ENCODE data around the gene MRPL44.

MRPL44 gene

DNA sequence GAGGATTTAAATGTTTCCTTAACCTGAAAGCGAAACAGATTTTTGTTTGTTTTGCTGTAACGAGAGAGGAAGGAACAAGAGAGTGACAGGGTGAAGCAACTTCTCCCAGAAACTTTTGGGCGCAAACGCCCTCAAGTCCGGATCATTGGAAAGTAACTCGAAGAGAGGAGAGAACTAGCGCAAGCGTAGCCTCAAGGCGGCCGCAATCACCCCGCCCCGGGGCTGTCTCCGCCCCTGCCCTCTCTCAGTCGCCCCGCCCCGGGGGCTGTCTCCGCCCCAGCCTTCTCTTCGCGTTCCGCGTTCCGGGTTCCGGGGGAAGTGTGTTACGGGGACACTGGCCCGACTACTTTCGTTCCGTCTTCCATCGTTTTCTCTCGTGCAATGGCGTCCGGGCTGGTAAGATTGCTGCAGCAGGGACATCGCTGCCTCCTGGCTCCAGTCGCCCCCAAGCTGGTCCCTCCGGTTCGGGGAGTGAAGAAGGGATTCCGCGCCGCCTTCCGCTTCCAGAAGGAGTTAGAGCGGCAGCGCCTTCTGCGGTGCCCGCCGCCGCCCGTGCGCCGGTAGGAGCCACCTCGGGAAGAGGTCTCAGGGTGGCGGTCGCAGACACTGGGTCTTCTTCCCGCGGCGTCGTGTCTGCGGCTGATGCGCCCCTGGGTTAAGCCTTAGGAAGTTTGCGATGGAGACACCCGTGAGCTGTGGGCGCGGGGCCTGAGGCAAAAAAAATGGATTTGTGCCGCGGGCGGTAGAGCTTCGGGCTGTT, at the start of gene MRPL44:
Gene MRPL44, plus strand, starts transcription at position 372 of the 760 bp plus-strand sequence. Its CDS starts 10 bp downstream, at position 382.
- peak; percentile 98 for DNase-seq

DNA sequence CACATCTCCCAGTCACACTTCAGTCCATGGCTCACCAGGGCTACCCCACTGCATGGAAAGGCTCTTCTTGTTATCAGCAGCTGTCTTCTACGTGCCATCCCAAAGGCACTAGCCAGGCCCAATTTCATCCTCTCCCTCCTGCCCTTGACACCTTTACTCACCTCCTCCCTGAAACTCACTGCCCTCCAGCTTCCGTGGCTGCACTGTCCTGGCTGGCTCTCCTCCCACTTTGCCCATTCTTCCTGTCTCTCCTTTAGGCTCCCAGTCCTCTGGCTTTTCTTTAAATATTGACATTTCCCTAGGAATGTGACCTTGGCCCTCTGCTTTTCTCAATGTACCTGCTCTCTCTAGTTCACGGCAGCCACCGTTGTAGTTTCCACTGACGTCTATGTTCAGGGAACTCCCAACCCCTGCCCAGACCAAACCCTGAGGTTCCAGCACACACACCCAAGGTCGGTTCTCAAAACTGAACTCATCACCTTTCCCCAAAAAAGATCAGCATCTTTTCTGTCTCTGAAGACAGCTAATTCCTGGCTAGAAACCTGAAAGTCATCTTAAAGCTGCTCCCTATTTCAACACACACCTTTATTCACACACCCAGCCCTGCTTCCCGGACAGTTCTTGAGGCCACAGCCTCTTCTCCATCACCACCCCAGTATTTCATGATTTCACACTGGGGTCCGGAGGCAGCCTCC, 48.8 kb upstream of the MRPL44 start:
- DNase-seq, result no peak

DNA sequence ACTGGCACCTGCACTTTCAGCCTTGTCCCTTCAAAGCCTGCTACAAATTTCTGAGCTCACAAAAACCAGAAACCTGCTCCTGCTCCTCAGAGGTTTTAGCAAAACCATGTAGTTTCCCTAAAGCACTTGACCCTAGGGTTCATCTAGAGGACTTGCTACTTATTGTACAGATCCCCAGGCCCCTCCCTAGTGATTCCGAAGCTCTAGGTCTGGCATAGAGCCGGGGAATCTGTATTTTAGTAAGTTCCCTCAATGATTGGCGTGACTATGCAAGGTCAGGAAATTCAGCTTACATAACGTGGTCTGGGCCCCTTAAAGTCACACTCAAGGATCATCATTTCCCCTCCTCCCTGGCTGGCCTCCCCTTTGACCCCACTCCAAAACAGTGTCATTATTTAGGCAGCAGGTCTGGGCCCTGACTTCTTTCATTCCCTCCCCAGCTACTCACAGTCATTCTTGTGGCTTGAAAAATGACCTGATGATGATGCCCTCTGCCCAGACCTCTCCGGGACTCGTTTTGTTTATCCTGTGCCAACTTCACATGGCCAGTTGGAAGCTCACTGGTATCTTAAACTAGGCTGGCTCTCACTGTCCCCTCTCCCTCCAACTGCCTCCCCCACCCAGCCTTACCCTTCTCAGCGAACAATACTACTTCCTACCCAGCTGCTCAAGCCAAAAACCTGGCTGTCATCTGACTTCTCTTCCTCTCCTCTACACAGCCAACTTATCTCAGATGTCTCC, 48.1 kb upstream of the MRPL44 start:
- DNase-seq, result no peak

DNA sequence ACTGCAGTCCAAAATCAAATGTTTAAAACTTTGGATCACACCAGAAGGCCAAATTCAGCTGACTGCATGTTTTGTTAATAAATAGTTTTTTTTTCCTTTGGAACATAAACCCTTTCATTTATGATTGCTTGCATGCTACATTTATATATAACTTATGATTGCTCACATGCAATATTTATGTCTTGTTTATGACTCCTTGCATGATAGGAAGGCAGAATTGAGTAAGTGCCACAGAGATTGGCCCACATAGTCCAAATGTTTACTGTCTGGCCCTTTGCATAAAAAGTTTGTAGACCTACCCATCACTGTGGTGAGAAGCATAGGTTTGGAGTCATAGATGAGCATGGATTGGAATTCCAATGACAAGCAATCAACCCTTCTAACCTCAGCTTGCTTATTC, 42.9 kb upstream of the MRPL44 start:
- no peak for DNase-seq

DNA sequence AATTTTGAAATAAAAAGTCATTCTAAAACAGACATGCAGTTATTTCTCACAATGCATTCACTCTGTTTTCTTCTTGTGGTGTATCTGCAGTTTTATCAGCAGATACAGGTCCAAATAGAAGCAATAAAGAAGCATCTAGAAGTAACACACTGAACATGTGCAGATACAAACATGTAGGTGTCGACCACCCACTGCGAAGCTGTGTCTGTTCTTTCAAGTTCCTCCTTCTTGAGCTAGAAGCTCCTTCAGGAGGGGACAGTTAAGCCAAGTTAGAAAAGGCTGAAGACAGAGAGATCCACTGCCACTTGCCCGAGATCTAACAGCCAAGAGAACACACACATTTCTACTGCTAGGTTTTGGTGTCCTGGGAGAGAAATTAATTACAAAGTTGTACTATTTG, 42.2 kb upstream of the MRPL44 start:
- DNase-seq, result no peak

DNA sequence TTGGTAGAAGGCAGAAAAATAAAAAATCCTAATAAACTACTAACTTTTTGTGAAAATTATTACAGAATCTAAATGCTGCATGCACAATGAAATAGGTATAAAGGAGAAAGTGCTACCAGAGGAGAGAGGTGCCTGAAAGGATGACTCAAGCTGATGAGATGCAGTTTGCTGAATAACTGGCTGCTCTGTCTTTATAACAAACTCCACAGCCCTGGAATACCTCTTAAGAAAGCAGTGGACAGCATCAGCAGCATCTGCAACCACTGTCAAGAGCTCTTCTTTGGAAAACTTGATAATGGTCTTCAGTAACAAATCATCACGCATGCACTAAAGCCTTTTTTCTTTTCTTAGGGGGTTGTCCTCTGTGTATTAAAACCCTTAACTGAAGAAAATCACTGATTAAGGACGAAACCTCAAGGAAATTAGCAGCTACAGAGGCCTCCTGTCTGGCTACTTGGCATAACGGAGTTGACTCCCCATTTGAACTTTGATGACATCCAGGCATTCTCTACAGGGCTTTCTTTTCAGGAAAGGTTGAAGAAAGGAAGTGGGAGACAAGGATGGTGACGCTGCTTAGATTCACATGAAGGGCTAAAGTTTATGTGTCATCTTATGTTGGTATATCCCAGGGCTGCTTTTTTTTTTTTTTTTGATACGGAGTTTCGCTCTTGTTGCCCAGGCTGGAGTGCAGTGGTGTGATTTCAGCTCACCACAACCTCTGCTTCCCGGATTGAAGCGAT, 40.9 kb upstream of the MRPL44 start:
- no peak for DNase-seq

DNA sequence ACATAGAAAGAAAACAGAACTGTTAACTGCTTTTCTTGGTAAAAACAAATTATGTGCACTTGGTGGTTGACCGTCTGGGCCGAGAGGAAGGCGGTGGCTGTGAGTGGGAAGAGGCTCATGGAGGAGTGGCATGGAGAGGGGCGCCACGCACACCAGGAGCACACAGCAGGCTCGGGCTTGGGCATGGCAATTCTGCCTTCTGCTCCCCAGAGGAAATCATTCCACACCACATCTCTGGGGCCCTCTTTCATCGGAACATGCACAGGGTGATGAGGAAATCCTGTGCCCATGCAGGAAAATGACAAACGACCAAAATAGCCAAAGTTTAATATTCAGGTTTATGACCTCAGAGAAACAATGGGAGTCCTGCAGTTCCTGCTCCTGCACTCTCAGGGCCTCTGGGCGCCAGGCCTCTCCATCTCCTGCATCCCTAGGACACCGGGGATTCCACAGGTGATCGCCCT, 38.6 kb upstream of the MRPL44 start:
- no peak for DNase-seq

DNA sequence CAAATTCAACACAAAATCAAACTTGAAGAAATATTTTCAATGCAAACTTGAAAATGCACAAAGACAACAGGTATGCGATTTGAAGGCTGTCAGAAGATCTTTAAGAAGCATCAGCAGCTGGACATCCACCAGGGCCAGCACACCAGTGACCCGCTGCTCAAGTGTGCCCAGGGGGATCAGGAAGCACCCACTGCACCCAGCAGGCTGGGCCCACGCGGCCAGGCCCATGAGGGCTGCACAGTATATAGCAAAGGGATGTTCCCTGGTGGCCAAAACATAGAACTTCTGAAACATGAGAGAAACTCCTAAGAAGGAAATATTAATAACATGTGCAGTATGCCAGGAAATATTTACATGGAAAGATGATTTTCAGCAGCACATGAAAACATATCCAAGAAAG, 37.2 kb upstream of the MRPL44 start:
- no peak for DNase-seq

DNA sequence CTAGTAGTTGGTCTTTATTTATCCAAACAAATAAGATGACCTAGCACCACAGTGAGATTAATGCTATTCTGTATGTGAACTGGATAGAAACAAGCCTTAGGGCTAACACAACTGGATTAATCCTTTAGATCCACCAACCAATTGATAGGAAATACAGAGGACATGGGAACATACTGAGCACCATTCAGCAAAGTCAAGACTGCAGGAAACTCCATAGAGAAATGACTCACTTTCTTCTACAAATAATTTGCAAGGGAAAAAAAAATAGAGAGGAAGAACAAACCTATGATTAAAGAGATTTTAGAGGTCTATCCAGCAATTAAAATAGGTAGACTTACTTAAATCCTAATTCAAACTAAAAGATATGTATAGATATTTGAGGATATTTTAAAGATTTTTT, 36.1 kb upstream of the MRPL44 start:
- DNase-seq, result no peak

DNA sequence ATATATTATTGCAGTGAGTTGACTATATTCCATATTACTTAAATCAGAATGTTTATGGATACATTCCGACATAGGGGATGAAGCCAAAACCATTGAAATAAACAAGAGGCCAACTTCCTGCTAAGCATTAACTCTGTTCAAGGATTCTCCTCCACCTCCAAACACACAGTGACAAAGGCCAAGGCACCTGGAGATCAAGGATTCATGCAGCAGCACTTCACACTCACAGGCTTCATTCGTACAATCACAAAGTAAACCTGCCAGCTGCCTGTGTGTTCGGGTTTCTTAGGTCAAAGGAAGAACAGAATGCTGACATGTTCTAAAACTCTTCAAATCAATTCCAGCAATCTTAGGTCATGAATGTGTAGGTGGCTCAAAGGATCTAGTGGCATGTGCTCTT, 35.0 kb upstream of the MRPL44 start:
- no peak for DNase-seq

DNA sequence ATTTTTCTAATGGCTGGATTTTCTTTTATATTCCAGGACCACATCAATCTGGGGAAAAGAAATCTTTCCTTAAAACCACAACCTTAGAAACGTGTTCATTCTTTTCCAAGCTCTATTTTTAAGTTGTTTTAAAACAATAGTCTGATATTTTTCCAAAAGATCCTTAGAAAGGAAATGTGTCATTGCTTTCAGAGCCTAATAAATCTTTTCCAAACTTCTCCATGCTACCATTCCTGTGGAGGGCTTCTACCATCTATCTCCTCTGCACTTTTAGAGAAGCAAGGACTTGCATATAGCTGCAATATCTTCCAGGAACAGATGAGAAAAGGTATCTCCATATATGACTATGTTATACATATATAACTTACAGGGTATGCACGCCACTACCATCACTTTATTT, 33.3 kb upstream of the MRPL44 start:
- no peak for DNase-seq

DNA sequence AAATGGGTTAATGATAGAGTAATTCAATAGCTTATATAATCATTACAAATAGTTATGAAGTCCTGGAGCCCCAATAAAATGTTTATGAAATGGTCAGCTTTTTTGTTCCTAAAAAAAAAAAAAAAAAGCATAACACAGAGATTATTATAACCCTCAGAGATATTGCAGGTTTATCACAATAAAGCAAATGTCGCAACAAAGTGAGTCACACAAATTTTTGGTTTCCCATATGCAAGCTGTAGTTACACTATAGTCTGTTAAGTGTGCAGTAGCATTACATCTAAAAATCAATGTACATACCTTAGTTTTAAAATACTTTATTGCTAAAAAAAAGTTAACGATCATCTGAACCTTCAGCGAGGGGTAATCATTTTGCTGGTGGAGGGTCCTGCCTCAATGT, 32.2 kb upstream of the MRPL44 start:
- no peak for DNase-seq

DNA sequence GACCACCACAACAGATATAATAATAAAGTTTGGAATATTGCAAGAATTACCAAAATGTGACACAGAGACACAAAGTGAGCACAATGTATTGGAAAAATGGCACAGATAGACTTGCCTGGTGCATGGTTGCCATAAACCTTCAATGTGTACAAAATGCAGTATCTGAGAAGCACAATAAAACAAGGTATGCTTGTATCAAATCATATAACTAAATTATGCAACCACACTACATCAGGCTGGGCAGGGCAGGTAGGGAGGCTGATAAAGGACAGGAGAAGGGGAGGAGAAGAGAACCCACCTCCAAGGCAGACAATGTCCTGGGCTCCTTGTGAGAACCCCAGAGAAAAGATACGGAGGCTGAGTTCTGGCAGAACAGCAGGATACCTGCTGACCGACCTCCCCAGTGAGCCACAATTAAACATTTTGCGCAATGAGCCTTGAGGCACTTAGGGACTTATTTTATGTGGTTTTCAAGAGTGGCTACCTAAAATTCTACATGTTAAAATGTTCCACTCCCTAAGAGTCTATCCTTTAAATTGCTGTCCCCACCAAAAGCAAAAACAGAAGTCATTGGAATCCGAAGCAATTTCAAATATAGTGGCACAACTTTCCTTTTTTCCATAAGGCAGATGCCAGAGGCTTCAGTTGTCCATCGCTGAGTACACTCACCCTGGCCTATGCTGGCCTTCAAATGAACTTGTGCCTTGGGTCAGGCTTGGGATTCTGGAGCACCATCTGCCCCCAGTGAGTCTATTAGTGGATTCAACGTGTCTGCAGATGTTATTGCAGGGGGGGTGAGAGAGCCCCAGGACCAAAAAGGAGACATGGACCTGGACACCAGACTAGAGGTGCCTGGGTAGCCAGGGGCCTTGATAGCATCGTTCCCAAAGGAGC, 28.9 kb upstream of the MRPL44 start:
- DNase-seq, result no peak

DNA sequence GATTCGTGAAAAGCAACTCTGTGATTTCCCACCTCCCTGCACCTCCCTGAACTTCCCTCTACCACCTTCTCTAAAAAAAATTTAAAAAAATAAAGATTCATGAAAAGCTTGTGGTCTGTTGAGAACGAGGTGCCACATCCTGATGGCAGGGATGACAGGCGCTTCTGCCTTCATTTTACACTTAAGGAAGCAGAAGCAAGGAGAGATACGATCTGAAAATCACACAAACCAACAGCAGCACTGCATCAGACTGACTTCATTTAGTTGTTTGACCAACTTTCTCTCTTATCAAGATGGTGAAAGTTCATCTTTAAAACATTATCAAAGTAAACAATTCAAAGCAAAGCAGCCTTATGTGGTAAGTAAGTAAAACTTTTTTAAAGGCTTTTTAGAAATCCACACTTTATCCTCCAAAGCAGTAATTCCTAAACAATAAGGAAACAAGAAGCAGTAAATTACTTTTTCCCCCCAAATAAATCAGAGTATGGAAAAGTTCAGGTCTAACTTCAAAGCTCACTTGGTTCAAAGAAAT, 27.6 kb upstream of the MRPL44 start:
- no peak for DNase-seq

DNA sequence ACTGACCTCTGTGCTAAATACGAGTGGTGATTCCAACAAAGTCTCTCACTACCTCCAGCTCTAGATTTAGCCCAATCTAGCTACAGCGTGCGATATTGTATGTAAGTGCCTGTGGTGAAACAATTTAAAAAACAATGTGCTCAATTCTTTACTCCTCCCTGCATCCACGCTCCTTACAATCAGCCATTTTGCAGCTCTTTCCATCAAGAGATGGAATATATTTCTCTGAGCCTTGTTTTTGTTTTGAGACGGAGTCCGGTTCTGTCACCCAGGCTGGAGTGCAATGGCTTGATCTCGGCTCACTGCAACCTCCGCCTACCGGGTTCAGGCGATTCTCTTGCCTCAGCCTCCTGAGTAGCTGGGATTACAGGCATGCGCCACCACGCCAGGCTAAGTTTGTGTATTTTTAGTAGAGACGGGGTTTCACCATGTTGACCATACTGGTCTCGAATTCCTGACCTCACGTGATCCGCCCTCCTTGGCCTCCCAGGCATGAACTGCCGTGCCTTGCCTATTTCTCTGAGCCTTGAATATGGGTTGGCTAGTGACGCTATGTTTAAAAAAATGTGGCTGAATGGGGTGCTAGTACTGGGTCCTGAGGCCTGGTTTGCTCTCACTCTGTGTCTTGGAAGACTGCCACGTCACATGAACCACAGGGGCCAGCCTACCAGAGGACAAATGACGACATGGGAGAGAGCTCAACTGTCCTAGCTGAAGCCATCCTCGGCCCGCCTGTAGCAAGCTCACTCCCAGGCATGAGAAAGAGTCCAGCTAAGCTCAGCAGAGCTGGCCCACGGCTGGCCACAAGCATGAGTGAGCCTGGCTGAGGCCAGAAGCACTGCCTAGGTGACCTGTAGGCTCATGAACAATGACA, 26.9 kb upstream of the MRPL44 start:
- no peak for DNase-seq

DNA sequence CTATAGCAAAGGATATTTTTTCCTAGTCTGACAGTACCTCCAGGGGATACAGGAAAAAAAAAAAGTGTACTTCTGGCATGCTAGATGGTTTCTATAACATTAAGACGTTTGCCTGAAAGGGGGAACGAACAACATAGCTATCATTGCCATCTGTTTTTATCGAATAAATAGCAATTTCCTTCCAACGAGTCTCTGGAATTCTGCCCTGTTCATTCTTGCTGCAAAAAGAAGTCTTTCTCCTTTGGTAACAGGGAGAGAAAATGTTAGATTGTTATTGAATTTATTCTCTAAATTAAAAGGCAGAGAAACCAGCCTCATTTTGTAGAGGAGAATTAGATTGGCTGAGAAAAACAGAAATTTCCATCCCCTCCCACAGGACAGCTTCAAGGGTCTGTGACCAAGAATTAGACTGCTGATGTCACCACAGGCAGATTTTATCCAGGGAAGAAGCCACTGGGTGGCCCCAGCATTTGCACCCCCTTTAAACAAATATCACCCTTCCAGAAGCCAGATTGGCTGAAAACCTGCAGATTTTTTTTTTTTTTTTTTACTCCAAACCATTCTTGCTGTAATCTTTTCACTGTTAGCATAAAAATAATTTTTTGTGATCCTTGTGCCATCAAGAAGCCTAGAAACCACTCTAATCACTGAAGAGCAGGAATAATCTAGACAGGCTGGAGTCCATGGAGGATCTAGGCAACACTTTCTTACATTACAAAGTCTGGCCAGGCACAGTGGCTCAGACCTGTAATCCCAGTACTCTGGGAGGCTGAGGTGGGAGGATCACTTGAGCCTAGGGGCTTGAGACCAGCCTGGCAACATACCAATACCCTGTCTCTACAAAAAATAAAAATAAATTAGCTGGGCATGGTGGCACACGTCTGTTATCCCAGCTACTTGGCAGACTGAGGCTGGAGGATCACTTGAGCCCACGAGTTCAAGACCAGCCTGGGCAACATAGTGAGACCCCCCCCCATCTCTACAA, 24.2 kb upstream of the MRPL44 start:
- DNase-seq, result no peak

DNA sequence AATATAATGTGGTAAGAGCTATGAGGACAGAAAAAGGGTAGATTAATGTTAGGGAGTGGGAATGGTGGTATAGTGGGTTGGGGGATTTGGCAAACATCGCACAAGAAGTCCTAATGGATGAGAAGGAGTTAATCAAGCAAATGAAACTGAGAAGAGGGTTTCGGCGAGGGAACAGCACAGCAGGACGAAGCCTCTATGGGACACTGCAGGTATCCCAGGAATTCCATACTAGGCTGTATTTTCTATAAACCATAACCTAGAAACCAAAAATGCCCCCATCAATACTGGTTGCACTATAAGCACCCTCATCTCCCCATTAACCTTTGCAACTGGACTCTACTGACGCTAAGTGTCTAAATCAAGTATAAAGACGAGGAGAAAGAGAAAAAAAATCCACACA, 22.4 kb upstream of the MRPL44 start:
- DNase-seq, result no peak

DNA sequence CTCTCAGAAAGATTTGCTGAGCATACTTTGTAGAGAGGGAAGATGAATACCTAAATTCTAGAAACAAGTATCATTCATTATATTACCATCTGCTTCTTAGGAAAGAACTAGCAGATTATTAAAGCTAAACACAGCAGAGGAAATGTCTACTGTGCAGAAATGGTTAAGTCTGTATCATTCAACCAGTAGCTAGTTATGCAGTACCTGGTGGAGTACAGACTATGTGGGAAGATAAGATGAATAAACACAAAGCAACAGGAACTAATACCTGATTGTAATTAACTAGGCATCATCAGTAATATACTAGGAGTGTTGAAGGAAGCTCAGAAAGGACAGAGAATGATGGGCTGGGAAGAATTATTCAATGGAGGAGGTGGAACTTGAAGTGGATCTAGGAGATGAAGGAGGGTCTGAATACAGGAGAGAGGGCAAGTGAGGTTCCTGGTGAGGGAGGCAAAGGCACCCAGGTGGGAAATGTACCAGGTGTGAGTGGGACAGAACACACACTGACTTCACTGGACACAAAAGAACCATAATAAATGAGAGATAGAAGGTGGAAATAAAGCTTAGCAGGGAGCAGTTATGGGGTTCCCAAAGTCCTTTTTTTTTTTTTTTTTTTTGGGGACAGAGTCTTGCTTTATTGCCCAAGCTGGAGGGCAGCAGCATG, 21.7 kb upstream of the MRPL44 start:
- DNase-seq, result no peak

DNA sequence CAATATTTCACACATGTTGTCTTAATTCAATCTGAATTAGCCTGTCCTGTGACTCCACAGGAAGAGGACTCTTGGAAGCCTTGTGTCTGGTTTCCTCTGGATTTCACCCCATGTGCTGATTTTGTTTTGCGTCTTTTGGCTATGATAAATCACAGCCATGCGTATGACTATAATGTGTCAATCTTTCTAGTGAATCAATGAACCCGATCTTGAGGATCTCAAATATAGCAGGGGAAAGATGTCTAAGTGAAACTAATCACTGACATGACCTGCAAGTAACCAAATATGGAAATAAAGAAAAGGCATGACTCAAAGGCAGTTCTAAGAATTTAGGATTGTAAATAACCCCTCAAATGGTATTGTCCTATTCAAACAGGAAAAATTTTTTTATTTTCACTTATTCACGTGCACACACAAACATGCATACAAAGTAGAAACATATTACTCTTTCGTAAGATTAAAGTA, 20.4 kb upstream of the MRPL44 start:
- no peak for DNase-seq

Data from activated T-cell treated with anti-CD3 and anti-CD28 coated beads, Interleukin-2, amount 50 U/mL, for 1 hour (primary cell).